Testis (tissue), 2 donors: ENCODE data around the gene DBF4B.
"Not testable (repeated sequence)": the region's sequence is repeated elsewhere in the genome, so short reads cannot be mapped to it uniquely, and the experiment has no call there.

Source experiments
- POLR2A ChIP-seq: fragments of 450-650 bp; IDR thresholded peaks from one replicate; pipeline ENCODE4 v1.6.1; 2017; ENCODE audit warnings: antibody characterized with exemption, mild to moderate bottlenecking, moderate library complexity
- TF ChIP-seq, protein P1 (sequence below), 3 experiments: fragments of 450-650 bp in 2 of 3; fragments of 200-600 bp in 1 of 3; sonication (generic) in 1 of 3; IDR thresholded peaks; one replicate each; pipeline ENCODE4 v1.5.1; 2016 to 2019; ENCODE audit warnings: antibody characterized with exemption in 3 of 3, mild to moderate bottlenecking in 2 of 3, moderate library complexity in 1 of 3

DNA sequence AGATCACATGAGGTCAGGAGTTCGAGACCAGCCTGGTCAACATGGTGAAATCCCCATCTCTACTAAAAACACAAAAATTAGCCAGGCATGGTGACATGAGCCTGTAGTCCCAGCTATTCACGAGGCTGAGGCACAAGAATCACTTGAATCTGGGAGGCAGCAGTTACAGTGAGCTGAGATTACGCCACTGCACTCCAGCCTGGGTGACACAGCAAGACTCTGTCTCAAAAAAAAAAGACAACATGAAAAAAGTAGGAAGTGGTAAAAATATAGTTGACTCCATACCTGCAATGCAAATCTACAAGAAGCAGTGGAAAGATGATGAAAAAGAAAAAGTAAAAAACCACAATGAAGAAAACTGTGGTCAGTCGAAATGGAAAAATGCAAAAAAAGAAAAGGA, 25.2 kb upstream of the DBF4B start:
- TF ChIP-seq, protein P1, sequence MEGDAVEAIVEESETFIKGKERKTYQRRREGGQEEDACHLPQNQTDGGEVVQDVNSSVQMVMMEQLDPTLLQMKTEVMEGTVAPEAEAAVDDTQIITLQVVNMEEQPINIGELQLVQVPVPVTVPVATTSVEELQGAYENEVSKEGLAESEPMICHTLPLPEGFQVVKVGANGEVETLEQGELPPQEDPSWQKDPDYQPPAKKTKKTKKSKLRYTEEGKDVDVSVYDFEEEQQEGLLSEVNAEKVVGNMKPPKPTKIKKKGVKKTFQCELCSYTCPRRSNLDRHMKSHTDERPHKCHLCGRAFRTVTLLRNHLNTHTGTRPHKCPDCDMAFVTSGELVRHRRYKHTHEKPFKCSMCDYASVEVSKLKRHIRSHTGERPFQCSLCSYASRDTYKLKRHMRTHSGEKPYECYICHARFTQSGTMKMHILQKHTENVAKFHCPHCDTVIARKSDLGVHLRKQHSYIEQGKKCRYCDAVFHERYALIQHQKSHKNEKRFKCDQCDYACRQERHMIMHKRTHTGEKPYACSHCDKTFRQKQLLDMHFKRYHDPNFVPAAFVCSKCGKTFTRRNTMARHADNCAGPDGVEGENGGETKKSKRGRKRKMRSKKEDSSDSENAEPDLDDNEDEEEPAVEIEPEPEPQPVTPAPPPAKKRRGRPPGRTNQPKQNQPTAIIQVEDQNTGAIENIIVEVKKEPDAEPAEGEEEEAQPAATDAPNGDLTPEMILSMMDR (IDR thresholded peaks at IDR 0.05), result not testable (repeated sequence)
- not testable (repeated sequence) for TF ChIP-seq POLR2A
